Measurements from ENCODE around the gene MRNIP. TPM values are rescaled to one million over a fixed set of nuclear protein-coding genes. Genes with fewer than 3 reads are reported as not detected.
A peak's percentile ranks its signal among the peaks of the same experiment; 100 is the strongest.

The MRNIP gene
- total and polyA plus RNA-seq, 10 donors = 34.9 to 107 (median 49.4) TPM

DNA sequence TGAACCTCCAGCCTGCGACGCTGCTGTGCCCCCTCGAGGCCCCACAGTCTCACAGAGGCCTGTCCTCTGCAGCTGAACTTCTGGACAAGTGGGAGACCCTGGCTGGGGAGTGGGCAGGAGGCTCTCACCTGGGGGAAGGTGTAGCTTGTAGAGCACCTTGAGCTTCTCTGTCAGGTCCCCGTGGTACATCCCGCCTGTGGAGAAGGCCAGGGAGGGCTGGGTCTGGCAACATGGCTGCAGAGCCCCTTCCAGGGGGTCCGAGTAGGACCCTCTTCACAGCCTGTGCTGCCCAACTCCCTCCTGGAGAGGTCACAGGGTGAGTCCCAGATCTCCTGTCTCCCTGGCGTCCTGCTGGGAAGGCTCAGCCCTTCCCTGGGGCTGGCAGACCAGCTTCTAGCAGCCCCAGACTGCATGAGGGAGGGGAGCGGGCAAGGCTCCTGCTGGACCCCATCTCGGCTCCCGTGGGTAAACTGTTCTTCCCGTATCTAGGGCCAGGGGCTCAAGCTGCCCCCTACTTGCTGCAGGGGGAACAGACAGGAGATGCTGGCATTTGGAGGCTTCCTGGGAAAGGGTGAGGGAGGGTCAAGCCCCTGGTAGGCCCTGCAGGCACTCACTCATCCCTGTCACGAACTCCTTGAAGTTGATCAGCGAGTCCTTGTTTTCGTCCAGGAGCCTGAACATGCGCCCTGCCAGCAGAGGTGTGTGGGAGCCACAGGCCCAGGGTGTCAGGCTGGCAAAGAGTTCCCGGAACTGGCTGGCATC is 11.2 kb upstream of the MRNIP start:
- DNase-seq = peak; percentile 58
- 90 to 100% (median 94%) methylated on average over 7 to 16 of the region's 16 CpGs for WGBS, 5 donors
- peaks cover 2 to 96% (median 60%) of the 10 kb centered on the region in 6 donors for H3K36me3 ChIP-seq

DNA sequence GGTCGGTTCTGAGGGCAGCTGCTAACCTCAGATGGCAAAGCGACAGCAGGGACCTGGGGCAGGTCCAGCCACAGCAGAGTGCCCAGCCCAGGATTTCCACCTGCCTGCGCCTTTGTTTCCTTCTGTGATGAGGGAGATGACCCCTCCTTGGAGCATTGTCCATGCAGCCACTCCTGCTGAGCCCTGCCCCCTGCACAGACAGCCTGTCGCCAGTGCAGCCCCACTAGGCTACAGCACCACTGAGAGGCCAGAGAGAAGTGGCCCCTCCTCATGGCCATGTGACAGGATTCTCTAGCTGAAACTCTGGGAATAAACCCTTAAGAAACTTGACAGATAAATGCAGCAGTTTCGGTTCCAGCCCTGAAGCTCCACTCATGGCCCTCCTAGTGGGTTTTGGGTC is 10.5 kb upstream of the MRNIP start:
- WGBS, 5 donors = 91 to 98% (median 93%) methylated on average over 3 to 5 of the region's 5 CpGs
- peaks cover 0 to 21% (median 0%) of the 10 kb centered on the region in 6 donors for H3K4me1 ChIP-seq
- H3K27me3 ChIP-seq (replicated peaks in 1 of 7) = no peaks in the 10 kb centered on the region
- TF ChIP-seq POLR2AphosphoS5 (IDR thresholded peaks at IDR 0.05) (no peak), POLR2A (IDR thresholded peaks at IDR 0.05) (no peak)
- TF ChIP-seq, protein P1, sequence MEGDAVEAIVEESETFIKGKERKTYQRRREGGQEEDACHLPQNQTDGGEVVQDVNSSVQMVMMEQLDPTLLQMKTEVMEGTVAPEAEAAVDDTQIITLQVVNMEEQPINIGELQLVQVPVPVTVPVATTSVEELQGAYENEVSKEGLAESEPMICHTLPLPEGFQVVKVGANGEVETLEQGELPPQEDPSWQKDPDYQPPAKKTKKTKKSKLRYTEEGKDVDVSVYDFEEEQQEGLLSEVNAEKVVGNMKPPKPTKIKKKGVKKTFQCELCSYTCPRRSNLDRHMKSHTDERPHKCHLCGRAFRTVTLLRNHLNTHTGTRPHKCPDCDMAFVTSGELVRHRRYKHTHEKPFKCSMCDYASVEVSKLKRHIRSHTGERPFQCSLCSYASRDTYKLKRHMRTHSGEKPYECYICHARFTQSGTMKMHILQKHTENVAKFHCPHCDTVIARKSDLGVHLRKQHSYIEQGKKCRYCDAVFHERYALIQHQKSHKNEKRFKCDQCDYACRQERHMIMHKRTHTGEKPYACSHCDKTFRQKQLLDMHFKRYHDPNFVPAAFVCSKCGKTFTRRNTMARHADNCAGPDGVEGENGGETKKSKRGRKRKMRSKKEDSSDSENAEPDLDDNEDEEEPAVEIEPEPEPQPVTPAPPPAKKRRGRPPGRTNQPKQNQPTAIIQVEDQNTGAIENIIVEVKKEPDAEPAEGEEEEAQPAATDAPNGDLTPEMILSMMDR (IDR thresholded peaks at IDR 0.05 in 8 of 11, conservative IDR thresholded peaks at IDR 0.05 in 3 of 11) = no peak
- intact Hi-C loops (cut with DNase I; ENCODE audit: low total_unique reads) = no loop called here
- H3K27ac ChIP-seq = no peak overlapping the region
- peak; percentile 38 for DNase-seq
- no peak overlapping the region for H3K4me3 ChIP-seq
- no peaks in the 10 kb centered on the region for H3K9me3 ChIP-seq
- H3K36me3 ChIP-seq = peaks cover 2 to 96% (median 56%) of the 10 kb centered on the region in 6 donors

More for the DNA sequence above, 11.2 kb upstream of the MRNIP start:
- Histone ChIP-seq H3K4me3 (no peak overlapping the region), H3K27ac (no peak overlapping the region), H3K9me3 (no peaks in the 10 kb centered on the region), H3K4me1 (peaks cover 0 to 21% (median 0%) of the 10 kb centered on the region in 6 donors), H3K27me3 (replicated peaks in 1 of 7) (no peaks in the 10 kb centered on the region)
- intact Hi-C loops (cut with DNase I; ENCODE audit: low total_unique reads) = no loop called here
- TF ChIP-seq, protein P1 (IDR thresholded peaks at IDR 0.05 in 8 of 11, conservative IDR thresholded peaks at IDR 0.05 in 3 of 11) = no peak
- TF ChIP-seq POLR2AphosphoS5 (IDR thresholded peaks at IDR 0.05) = peak in 1 of 3 donors; percentile 6
- TF ChIP-seq POLR2A (IDR thresholded peaks at IDR 0.05) = no peak

DNA sequence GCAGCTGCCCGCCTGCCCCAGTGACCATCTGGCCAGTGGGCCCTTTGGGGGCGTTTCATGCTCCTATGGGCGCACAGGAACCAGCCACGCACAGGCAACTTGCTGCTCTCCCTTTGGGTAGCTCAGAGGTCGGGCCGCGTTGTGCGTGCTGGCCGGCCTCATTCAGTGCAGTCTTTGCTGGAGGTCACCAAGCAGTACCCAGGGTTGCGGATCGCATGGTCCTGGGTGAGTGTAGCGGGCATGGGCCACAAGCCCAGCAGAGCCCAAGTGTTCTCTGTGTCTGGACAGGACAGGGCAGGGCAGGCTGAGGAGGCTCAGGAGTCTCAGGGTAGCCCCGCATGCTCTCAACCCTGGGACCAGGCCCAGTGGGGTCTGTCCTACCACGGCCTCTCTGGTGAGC is 9.9 kb upstream of the MRNIP start:
- Histone ChIP-seq H3K27me3 (replicated peaks in 1 of 7) (no peaks in the 10 kb centered on the region), H3K36me3 (peaks cover 2 to 96% (median 56%) of the 10 kb centered on the region in 6 donors), H3K4me1 (peaks cover 0 to 21% (median 0%) of the 10 kb centered on the region in 6 donors), H3K27ac (no peak overlapping the region), H3K4me3 (no peak overlapping the region), H3K9me3 (no peaks in the 10 kb centered on the region)
- TF ChIP-seq, protein P1 (IDR thresholded peaks at IDR 0.05 in 8 of 11, conservative IDR thresholded peaks at IDR 0.05 in 3 of 11) = no peak
- TF ChIP-seq POLR2AphosphoS5 (IDR thresholded peaks at IDR 0.05) = peak in 1 of 3 donors; percentile 26
- peak; percentile 55 for DNase-seq
- intact Hi-C loops (cut with DNase I; ENCODE audit: low total_unique reads) = no loop called here
- WGBS, 5 donors = 94 to 98% (median 96%) methylated on average over 12 to 14 of the region's 14 CpGs

DNA sequence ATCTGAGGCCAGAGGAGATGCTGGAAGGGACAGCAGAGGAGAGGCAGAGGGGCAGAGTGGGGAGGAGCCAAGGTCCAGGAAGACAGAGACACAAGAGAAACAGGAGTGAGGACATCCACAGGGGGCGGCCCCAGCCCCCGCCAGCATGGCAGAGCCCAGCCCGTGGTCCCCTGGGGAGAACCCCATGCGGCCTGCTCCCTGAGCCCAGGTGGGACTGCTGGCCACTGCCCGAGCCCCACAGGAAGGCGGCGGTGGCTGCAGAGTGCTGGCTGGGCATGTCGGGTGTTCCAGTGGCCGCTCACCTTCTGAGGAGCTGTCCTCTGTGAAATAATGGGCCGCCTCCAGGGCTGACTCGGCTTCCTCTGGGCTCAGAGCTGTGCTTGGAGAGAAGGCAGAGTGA is 8.9 kb upstream of the MRNIP start:
- no peak overlapping the region for H3K4me3 ChIP-seq
- H3K27ac ChIP-seq = peak overlapping the region in 2 of 8 donors; percentile 9 to 20
- TF ChIP-seq POLR2AphosphoS5 (IDR thresholded peaks at IDR 0.05) = peak in 1 of 3 donors; percentile 45
- TF ChIP-seq POLR2A (IDR thresholded peaks at IDR 0.05) = no peak
- H3K36me3 ChIP-seq = peaks cover 0 to 96% (median 57%) of the 10 kb centered on the region in 6 donors
- no peaks in the 10 kb centered on the region for H3K9me3 ChIP-seq
- peaks cover 0 to 21% (median 0%) of the 10 kb centered on the region in 6 donors for H3K4me1 ChIP-seq
- no peaks in the 10 kb centered on the region for H3K27me3 ChIP-seq (replicated peaks in 1 of 7)
- intact Hi-C loops (cut with DNase I; ENCODE audit: low total_unique reads) = no loop called here
- WGBS, 5 donors = 74 to 90% (median 87%) methylated on average over 6 to 11 of the region's 11 CpGs
- DNase-seq = peak; percentile 66
